Stimulated activated naive CD4-positive, alpha-beta T cell (primary cell): Measurements from ENCODE around the gene C1R.

Source experiments
- DNase-seq, 6 experiments: peaks; one replicate each; lab custom pipeline; 2025; lab: John Stamatoyannopoulos, UW

Gene C1R

DNA sequence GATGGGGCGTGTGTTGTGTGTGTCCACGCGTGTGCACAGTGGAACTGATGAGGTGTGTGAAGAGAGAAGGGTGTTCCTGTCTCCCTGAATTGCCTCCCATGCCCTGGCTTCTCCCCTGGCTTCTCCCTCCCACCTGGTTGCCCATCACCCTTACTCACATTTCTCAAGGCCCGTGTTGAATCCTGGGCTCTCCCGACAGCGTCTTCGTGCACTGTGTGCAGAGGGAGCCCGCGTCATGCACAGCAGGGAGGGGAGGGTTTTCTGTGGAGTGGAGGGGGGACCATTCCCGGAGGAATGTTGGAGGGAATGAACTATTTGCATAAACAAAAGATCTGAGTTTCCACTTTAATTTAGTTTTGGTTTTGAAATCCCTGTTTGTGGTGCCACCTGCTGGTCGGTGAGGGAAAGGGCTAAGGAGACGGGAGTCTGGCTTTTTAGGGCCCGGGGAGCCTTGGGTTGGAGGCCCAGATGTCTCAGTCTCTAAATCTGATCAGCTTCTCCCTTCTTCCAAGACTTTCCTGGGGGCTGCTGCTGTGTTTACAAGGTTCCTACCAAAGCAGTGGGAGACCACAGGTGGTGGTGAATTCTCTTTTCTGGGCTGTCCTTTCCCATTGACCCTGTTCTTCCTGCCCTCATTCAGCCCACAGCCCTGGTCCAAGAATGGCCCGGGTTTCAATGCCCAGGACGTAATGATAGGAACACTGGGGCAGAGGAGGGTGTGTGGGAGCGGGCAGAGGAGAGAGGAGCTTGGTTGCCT is at the start of gene C1R:
C1R (minus strand) TSS at position 217 of the 757 bp plus-strand sequence; CDS start at position 160, 57 bp downstream.
- peak; percentile 35 to 75 (median 50) for DNase-seq

DNA sequence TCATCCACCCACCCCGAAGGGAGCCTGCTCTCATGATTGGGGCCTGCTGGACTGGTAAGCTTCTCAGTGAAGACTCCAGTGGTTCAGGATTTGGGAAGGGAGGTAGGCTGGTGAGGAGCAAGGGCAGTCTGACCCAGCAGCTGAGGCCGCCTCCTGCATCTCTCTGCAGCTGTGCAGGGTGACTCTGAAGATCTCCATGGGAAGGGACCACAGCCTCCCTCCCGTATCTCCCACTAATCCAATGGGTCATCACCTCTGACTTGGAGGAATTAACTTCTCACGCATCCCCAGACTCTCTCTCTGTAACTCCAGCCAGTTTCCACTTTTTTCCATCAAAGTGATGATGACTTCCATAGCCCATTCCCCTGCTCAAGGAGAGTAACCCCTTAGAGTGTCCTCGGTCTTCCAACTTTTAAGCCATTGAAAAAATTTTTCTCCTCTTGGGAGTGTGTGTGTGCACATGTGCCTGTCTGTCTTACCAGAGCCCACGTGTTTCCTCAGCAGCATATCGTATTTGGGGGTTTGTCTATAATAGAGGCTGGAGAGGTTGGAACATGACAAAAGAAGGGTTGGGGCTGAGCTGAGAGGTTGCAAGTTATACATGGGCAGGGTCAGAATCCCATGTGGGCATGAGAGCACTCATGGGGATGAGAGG is 49.2 kb upstream of the C1R start:
- no peak for DNase-seq

DNA sequence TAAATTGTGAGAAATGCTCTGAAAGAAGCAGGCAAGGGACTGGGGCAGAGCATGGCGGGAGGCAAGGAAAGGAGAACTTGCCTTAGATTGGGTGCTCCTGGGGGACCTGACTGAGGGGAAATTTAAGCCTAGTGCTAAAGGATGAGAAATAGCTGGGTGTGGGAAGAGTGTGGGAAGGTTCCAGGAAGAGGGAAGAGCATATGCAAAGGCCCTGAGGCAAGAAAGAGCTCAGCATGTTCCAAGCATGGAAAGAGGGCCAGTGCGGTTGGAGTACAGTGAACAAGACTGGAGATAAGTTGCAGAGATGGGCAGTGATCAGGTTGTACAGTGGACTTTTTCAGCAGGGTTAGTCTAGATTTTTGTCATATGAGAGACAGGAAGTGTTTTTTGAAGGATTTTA is 47.0 kb upstream of the C1R start:
- no peak for DNase-seq

DNA sequence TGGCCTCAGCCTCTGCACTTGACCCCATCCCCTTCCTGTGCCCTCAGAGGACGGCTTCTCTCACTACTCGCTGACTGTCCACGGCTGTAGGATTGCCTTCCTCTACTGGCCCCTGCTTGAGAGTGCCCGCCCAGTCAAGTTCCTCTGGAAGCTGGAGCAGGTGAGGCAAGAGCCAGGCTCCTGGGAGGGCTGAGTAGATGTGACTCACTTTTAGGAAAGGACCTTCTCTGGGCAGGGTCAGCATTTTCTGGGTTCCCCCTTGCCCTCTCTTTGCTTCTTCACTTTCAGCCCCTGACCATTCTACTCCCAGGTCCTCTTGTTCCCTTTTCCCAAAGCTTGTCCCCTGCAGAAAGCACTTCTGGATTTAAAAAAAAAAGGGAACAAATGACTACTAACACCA is 45.7 kb upstream of the C1R start:
- DNase-seq, result no peak

DNA sequence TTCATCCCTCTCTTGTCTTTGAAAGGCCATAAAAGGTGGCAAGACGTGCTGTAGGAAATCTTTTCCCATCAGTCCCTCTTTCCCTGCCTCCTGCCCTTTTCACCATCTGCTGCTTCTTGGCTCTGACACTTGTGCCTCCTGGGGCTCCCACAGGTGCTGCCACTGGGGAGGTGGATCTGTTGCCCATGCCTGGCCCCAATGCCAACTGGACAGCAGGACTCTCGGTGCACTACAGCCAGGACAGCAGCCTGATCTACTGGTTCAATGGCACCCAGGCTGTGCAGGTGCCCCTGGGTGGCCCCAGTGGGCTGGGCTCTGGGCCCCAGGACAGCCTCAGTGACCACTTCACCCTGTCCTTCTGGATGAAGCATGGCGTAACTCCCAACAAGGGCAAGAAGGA is 44.4 kb upstream of the C1R start:
- DNase-seq, result no peak

DNA sequence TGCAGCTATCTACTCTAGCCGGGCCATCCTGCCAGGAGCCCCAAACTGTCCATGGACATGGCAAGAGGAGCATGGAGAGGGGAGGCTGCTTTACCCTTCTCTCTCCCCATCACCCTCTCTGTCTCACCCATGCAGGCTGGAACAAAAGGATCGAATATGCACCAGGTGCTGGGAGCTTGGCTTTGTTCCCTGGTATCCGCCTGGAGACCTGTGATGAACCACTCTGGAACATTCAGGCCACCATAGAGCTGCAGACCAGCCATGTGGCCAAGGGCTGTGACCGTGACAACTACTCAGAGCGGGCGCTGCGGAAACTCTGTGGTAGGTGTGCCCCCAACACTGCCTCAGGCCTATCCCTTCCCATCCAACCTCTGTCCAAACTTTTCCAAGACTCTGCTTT is 43.8 kb upstream of the C1R start:
- no peak for DNase-seq

DNA sequence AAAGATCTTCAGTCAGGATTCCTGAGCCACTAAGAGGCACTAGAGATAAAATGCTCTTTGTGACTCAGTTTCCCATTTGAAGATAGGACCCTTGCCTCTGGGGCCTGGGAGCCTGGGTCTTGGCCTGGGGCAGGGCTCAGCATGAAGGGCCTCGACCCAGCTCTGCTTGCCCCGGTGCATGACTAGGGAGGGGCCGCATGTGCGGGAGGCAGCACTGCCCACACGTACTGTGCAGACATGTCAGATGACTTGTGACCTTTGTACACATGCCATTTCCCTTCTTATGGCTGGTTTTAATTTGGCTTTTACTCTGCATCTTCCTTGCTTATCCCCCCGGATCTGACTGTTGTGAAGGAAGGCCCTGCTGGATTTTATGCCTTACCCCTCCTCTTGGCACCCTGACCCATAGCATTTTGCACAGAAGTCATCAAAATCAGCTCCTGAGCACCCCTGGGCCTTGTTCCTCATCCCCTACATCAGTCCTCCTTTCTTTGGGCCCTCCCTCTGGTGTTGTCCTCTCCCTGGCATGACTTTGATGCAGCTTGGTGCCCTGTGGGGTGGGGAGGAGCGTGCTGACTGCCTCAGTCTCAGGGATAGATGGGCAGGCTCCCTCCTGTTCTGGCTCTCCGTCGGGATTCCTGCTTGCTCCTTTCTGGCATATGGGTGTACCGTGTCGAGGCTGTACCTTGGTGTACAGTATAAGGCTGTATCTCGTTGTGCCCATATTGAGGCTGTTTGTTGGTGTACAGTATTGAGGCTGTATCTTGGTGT is 42.3 kb upstream of the C1R start:
- no peak for DNase-seq

DNA sequence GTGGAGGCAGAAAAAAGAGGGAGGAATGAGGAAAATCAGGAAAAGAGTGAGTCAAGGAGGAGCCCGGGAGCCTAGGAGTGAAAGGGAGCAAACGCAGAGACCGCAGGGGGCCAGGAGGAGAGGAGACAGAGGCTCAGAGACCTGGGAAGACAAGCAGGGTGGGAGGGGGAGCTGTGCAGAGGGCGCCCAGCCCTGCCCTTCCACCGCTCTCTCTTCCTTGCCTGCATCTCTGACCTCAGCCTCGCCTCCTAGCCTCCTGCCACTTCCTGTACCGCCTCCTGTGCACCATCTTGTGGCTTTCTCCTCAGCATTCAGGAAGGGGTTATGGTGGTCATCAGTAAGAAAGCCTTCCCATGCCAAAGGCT is 39.2 kb upstream of the C1R start:
- DNase-seq, result no peak

DNA sequence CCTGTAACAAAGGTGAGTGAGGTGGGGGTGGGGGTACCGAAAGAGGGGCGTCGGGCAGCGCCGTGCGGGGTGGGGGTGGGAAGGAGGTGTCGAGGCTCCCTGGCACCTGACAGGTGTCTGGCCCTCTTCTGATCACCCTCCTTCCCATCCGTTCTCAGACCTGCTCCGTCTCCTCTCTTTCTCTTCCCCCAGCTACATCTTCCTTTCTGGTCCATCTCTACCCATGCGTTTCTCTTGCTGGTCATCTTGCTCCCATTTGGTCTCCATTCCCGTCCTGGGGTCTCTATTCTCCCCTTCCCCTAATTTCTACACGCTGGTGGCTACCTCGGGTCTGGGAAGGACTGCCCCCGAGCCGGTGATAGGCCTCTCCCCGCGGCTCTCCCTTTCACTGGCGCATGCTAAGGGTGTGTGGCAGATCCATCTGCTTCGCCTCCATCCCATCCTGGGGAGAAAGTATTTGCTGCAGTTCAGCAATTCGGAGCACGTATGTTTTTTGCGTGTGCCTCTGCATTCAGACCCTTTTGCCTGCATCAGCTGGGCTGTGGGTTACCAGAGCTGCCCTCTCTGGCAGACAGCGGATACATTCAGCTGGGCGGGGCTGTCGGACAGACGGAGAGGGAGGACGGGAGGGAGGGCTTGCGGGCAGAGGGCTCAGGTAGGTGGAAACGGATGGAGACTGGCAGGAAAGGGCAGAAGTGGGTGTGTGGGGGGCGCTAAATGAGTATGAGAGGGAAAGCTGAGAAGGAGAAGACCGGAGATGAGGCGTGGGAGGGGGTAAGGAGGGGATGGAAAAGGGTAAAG is 38.7 kb upstream of the C1R start:
- peak in 5 of 6 experiments; percentile 4 to 45 (median 24) for DNase-seq

DNA sequence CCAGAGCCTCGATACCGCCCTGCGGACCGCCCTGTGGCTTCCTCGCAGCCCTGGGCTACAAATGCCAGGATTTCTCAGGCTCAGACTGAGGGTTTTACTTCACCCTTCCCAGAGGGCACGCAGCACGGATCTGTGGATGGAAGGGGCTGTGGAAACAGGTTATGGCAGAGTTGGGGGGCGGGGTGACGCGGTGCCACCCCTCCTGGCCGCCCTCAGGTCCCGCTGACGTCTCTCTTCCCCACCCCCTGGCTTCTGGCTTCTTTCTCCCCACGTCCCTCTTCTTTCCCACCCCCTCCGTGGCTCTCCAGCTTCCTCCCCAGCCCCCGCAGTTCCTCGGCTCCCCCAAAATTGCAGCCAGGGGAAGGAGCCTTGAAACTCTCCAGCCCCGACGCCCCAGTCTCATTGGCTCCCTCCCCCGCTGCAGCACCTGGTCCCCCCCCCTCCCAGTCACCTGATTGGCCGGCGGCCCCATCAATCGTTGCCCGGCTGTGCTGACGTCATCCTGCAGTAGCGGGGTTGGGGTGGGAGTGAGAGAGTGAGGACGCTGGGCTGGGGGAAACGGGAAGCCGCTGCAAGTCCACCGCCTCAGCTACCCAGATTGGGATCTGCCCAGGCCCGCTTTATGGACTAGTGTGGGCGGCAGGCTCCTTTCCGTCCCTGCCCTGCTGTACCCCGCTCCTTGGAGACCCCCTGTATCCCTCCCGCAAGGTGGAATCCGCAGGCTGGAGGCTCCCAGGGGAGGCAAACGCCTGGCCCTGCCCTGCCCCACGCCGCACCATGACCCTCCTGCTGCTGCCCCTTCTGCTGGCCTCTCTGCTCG is 37.8 kb upstream of the C1R start, which contains the start of gene CLSTN3:
CLSTN3 (plus strand) TSS at position 500 of the 820 bp plus-strand sequence; CDS start at position 778, 278 bp downstream.
- peak; percentile 71 to 91 (median 82) for DNase-seq

DNA sequence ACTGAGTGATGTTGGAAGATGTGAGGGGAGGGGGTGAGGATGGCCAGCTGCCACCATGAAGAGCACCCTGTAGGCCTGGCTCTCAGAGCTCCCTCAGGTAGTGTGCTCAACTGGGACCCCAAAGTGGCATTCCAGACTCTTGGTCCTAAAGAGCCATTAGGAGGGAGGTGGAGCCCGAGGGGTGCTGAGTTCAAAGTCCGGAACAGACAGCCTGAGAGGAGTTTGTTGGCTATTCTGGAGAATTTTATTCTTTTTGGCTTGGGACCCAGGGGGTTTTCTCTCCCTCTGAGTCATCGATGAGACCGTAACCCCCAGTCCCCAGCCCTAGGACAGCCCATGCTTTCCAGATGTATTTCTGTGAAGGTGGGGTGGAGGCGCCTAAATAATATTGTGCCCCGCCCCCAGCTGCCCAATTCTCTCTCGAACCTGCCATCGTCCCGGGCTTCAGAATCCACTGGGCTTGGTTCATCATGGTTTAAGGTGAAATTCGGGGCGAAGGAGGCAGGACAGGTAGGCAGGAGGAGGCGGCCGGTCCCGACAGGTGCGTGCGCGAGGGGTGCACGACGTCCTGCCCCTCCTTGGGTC is 37.1 kb upstream of the C1R start:
- DNase-seq, result no peak

DNA sequence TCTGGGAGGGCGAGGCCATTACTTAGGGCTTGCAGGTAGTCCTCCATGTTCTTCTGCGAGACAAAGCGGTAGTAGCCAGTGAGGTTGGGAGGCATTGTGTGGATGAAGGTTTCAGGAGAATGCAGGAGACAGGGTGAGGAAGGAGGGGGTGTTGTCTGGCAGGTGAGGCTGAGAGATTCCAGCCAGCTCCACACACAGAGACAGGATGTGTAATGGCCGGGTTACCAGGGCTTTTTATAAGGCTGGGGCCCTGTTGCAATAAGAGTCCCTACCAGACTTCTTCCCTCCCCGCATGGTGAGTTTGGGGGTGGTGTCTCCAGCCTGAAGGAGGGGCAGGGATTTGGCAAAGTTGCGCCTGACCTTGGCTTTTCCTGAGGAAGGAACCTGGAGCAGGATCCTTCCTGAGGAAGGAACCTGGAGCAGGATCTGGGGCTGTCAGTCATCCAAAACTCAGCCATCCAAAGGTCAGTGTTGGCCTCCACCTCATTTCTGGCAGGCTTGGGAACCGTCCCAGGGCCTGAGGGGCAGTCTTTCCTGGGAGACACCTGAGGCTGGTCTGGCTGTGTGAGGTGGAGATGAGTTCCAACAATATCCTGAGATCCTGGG is 36.5 kb upstream of the C1R start, which contains the start of gene RBP5:
RBP5 (minus strand) TSS at position 209 of the 606 bp plus-strand sequence; CDS start at position 95, 114 bp downstream.
- no peak for DNase-seq

DNA sequence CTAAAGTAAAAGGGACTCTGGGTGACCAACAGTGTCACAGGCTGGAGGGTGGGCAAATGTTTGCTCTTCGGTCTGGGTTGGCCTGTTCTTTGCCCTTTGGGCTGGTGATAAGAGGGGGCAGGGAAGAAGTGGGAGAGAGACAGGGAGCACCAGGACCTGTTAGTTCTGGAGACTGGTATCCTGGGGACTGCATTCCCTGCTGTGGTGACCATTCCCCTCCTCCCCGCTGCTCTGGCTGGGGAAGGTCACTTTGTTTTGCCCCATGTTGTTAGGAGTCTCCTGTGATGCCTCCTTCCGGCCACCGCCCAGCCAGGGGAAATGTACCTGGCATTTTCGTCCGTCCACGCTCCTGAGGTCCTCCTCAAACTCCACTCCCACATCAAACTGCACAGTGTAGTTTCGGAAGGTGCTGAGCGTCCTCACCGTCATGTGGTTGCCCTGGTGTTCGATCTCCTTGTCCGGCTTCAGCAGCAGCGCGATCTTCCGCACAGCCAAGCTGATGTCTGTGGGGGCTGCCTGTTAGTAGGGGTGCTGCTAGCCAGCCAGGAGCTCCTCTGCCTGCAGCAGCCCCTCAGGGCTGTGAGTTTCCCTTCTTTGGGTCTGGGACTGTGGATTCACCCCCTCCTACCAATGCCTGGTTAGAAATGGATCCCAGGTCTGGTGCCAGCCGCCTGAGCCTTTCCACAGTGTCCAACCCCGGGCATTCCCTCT is 35.8 kb upstream of the C1R start:
- DNase-seq, result no peak

DNA sequence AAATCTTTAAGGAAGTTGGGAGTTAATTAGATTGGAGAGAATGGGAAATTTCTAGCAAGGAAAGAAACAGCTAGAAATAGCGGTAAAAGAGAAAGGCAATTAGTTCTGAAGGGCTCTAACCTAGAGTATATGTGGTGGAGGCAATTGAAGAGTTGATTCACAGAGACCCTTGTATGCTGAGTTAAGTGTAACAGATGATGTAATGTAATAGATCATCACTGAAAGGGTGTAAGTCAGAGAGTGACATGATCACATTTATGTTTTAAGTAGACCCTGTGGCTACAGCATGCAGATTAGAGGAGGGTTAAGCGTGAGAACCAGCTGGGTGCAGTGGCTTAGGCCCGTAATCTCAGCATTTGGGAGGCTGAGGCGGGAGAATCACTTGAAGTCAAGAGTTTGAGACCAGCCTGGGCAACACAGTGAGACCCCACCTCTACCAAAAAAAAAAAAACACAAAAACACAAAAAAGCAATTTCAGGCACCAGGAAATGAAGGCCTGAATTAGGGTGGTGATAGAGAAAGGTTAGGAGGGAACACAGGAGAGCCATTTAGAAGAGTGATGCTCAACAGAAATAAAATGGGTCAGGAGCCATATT is 33.5 kb upstream of the C1R start:
- no peak for DNase-seq

DNA sequence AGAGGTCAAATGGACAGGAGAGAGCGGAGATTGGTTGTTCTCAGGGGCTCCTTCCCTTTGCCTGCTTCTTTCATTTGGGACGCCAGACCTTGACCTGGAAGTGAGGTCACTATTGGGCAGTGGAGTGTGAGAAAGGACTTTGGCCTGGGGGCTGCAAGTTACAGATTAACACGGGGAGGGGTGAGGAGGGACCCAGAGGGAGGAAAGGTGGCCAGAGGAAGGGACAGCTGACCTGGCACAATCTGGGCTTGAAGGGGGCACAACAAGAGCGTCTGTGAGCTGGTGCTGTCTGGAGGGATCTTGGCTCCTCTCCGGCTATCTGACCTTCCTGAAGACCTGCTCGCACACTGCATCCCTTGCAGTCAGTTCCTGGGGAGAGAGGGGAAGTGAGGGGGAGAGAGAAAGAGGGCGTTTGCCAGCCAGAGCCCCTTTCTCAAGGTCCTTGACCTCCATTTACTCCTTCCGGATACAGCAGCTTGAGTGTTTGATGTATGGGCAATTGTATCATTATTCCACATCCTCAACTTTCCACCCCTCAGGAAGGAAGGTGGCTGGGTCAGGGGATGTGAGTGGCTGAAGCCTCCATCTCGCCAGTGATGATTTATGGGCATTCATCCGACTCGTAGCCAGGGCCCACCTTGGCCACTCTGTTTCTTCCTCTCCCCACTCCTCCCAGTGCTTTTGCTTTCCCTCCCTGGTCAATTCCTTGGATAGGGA is 31.7 kb upstream of the C1R start:
- no peak for DNase-seq

DNA sequence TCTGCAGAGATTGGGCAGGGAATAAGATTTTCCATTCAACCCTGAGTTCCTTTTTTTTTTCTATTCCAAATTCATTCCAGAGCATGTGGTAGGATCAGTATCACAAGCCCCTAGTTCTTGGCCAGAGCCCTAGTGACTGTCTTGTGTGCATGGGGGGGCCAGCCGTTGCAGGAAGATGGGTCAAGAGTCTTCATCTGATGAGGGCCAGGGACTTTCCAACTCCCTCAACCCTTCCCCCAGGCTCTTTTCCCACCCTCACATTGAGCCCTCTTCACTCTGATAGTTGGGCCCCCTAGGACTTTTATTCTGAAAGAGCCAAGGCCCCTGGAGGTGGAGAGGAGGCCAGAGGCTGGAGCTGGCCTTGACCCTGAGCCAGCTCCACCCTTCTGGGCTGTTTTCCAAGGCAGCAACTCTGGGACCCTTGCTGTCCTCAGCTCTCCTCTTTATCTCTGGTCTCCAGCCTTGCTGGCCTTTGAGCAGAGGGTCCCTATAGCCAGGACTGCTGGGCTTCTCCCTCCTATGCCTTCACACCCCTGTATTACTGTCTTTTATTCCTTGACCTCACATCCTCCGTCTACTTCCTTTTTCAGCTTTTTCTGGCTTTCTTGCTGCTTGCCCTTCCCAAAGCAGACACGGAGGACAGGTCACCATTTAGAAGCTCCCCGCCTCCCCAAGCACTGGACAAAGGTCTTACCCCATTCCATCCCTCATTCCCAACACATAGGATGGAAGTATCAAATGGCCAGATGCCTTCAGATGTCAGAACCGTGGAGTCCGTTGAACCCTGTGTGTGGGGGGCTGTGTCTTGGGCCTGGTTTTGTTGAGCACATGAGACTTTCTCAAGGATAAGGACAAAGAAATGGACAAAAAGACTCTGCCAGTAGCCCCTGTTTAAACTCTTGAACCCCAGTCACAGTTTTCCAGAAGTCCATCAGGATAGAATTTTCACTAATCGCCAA is 30.8 kb upstream of the C1R start:
- DNase-seq, result no peak

DNA sequence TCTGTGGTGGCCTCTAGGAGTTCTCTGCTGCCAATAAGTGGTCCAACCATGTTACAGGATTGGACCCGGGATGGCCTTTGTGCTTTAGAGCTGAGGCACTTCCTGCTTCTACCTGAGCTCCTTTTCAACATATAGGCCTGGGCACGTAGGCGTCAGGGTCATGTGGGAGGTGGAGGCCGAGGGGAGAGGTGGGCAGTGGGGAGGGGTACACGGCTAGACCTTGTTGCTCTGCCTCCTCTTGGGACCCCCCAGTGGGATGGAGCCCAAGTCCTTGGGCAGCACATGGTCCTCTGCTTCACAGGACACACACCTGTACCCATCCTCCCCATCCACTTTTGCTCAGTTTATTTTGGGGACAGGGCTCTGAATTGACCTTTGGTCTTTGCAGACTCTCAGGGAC is 29.1 kb upstream of the C1R start:
- DNase-seq, result no peak
